NCI-H2196 (cell line): ENCODE results near the gene FHOD3.
A peak's percentile ranks its signal among the peaks of the same experiment; 100 is the strongest.

Source experiments
- DNase-seq: peaks from one replicate; lab custom pipeline; 2025; ENCODE audit not compliant: unreplicated experiment; lab: John Stamatoyannopoulos, UW

Gene FHOD3

GRCh38 chr18:36403896-36404820 is 106.6 kb downstream of the FHOD3 start:
- no peak for DNase-seq

- DNase-seq = no peak
Measured at GRCh38 chr18:36405611-36406010, 108.1 kb downstream of the FHOD3 start.

GRCh38 chr18:36406805-36407204 is 109.3 kb downstream of the FHOD3 start:
- peak; percentile 3 for DNase-seq

- no peak for DNase-seq
Measured at GRCh38 chr18:36408606-36409005, 111.1 kb downstream of the FHOD3 start.

GRCh38 chr18:36409779-36410178 is 112.3 kb downstream of the FHOD3 start:
- no peak for DNase-seq

GRCh38 chr18:36410346-36410745 is 112.8 kb downstream of the FHOD3 start:
- no peak for DNase-seq

- DNase-seq = no peak
Measured at GRCh38 chr18:36411745-36412168, 114.2 kb downstream of the FHOD3 start.

GRCh38 chr18:36412778-36413177 is 115.3 kb downstream of the FHOD3 start:
- DNase-seq = no peak

- DNase-seq = no peak
Measured at GRCh38 chr18:36415171-36415570, 117.7 kb downstream of the FHOD3 start.

- DNase-seq = no peak
Measured at GRCh38 chr18:36415625-36416024, 118.1 kb downstream of the FHOD3 start.

GRCh38 chr18:36419188-36419899 is 121.8 kb downstream of the FHOD3 start:
- DNase-seq = no peak

- no peak for DNase-seq
Measured at GRCh38 chr18:36419900-36420531, 122.5 kb downstream of the FHOD3 start.

- no peak for DNase-seq
Measured at GRCh38 chr18:36420826-36421225, 123.3 kb downstream of the FHOD3 start.

- DNase-seq = no peak
Measured at GRCh38 chr18:36424741-36425142, 127.2 kb downstream of the FHOD3 start.

GRCh38 chr18:36427369-36427768 is 129.9 kb downstream of the FHOD3 start:
- no peak for DNase-seq

GRCh38 chr18:36427831-36428230 is 130.3 kb downstream of the FHOD3 start:
- no peak for DNase-seq

GRCh38 chr18:36428431-36429029 is 131.0 kb downstream of the FHOD3 start:
- DNase-seq = no peak

GRCh38 chr18:36432880-36433555 is 135.5 kb downstream of the FHOD3 start:
- DNase-seq = no peak

GRCh38 chr18:36436387-36436786 is 138.9 kb downstream of the FHOD3 start:
- DNase-seq = no peak

- no peak for DNase-seq
Measured at GRCh38 chr18:36440614-36441013, 143.1 kb downstream of the FHOD3 start.
